GM19372 (cell line): ENCODE measurements around the gene COL27A1.

Experiments used
- ATAC-seq: cut with Tn5 transposase; IDR thresholded peaks from one replicate; pipeline ENCODE4 v1.9.1; 2021; ENCODE audit warnings: mild to moderate bottlenecking, low read depth, moderate library complexity; ENCODE audit not compliant: unreplicated experiment

The COL27A1 gene

DNA sequence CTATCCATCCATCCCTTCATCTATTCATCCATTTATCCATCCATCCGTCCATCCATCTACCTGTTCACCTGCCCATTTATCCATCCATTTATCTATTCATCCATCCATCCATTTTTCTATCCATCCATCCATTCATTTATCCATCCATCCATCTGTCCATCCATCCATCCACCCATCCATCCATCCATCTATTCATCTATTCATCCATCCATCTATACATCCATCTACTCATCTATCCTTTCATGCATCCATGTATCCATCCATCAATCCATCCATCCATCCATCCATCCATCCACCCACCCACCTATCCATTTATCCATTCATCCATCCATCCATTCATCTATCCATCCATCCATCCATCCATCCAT, 10.8 kb downstream of the COL27A1 start:
- no peak for ATAC-seq

DNA sequence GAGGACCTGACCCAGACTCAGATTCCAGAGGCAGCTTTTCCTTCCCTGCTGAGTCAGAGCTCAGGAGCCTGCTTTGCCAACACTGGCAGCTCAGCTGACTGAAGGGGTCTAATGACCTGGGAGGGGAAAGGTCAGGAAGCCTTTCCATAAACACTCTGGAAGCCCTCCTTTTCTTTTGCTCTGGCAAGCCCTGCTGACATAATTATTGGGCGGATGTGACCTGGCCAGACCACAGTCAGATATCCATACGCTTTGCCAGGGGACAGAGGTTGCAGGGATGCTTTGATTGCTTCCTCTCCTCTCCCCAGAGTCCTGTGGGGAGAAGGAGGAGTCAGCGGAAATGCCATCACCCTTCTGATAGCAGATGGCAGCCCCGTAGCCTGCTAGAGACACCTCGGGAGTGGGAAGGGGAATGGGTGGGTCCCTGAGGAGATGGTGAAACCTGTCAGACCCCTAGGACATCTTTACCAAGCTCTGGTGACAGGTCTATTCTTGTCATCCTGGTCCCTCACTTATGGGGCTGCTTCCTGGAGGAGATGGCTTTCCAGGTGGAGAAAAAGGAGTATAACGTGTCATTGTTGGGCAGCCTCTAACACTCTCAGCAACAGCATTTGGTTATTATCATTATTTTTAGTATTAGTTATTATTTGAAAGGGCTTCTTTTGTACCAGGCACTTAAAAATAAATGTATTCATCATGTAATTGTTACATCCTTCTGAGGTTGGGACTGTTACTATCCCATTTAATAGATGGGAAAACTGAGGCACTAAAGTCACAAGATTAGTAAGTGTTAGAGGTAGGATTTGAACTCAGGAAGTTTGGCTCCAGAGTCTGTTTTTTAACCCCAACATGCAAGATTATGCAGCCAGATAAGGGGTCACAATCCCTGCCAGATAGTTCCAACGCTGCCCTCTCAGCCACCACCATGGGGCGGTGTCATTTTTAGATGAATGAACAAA, 11.6 kb downstream of the COL27A1 start:
- no peak for ATAC-seq

DNA sequence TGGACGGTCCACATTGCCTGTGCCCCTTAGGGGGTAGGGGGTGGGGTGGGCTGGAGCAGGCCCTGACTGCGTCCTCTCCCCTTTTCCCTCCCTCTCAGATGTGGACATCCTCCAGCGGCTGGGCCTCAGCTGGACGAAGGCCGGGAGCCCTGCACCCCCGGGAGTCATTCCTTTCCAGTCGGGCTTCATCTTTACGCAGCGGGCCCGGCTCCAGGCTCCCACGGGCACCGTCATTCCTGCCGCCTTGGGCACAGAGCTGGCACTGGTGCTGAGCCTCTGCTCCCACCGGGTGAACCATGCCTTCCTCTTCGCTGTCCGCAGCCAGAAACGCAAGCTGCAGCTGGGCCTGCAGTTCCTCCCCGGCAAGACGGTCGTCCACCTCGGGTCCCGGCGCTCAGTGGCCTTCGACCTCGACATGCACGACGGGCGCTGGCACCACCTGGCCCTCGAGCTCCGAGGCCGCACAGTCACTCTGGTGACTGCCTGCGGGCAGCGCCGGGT, 12.3 kb downstream of the COL27A1 start:
- ATAC-seq = no peak

GRCh38 chr9:114168281-114169028, 13.1 kb downstream of the COL27A1 start:
- no peak for ATAC-seq

- no peak for ATAC-seq
Observed at GRCh38 chr9:114169029-114169951, 14.0 kb downstream of the COL27A1 start.

DNA sequence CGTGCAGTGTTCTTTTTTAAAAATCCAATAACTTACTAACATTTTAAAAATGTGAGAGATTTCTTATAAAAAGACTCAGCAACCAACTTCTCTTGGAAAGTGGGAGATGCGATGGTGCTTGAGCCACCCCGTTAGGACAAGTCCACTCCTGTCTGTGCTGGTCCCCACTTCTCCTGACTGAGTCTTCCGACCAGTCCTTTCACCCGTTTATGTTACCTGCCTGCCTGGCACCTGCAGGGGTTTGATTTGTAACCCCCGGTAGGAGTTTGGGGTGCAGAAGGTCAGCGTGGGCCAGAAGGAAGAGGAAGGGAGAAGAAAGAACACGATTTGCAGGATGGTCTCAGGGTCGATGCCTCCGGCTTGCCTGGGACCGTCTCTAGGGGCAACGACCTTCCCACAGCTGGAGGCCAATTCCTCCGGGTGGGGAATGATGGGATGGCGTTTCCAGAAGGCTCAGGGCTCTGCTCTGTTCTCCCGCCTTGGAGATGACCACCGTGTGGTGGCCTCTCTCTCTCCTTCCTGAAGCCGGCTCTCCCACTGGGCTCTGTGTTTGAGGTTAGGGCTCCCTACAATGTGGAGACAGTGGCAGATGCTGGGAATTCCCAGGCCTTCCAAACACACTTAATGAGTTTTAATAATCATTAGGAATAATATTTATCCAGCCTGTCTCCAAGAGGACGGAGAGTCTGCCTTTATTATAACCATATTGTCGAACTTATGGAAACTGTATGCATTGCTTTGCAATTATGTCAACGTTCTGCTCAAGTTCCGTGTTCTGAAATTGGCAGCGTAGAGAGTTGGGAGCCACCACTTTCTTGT, 14.8 kb downstream of the COL27A1 start:
- no peak for ATAC-seq

DNA sequence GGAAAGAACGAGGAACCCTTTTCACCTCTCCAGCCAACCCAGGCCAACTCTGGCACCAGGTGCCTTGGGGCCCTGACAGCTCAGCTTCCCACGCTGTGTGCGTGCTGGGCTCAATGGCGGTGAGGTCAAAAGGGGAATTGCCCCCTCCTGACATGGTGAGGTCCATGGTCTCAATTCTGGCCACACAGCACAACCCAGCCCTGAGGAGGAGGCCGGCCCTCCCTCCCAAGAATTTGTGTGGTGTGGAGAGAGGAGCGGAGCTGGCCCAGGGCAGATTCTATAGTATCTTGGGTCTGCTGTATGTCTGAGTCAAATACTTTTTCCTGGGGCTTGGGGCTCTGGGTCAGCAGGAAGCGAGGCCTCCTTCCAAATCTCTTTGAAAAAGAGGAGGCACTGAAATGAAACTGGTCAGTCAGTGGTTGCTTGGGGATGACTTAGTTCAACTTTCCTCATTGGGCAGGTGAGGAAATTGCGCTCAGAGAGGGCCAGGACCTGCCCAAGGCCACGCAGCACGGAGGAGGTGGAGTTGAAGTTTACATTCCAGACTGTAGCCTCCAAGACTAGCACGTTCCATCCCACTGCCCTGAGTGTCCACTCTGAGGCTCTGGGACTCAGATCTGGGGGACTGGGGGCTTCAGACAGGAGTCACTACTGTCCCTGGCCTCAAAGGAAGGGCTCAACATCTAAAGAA, 15.6 kb downstream of the COL27A1 start:
- ATAC-seq = no peak

DNA sequence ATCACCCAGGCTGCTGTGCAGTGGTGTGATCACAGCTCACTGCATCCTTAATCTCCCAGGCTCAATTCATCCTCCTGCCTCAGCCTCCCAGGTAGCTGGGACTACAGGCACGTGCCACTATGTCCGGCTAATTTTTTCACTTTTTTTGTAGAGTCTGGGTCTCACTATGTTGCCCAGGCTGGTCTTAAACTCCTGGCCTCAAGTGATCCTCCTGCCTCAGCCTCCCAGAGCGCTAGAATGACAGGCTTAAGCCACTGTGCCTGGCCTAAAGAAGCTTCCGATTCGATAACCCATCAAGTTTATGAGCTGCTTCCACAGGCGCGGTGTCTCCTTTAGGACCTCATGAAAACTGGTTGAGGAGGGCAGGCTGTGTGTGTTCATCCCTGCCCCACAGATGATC, 16.2 kb downstream of the COL27A1 start:
- ATAC-seq = no peak

GRCh38 chr9:114172981-114173833, 17.9 kb downstream of the COL27A1 start:
- ATAC-seq = no peak

DNA sequence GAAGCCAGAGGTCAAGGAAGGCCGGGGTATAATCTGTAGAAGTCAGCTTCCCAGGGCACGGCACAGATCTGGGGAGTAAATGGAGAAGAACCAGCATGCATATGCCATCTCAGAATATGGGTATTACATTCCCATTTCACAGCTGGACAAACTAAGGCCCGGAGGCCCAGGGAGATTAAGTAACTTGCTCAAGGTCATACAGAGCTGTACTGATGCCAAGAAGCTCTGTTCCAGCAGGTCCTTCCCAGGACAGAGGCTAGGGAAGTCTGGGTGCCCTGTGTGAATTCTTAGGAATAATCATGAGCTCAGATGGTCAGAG, 19.2 kb downstream of the COL27A1 start:
- ATAC-seq = no peak

GRCh38 chr9:114174876-114175771, 19.8 kb downstream of the COL27A1 start:
- no peak for ATAC-seq

- no peak for ATAC-seq
Observed at GRCh38 chr9:114176624-114177291, 21.4 kb downstream of the COL27A1 start.

- no peak for ATAC-seq
Observed at GRCh38 chr9:114177423-114178064, 22.2 kb downstream of the COL27A1 start.

DNA sequence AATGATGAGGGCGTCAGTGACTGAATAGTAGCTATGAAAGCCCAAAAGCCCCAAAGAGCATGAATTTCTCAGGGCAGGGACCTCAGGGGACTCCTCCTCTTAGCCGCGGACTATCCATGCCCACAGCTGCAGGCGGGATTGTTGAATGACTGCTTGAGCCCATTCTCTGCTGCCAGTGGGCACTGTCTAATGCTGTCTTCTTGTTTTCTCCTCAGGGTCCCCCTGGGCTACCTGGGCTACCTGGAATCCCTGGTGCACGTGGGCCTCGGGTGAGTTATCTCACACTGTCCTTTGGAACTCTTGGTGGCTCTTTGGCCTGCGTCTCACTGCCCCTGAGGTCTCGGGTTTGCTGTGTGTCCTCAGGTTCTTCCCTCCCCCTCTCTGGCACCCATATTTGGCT, 22.7 kb downstream of the COL27A1 start:
- no peak for ATAC-seq

DNA sequence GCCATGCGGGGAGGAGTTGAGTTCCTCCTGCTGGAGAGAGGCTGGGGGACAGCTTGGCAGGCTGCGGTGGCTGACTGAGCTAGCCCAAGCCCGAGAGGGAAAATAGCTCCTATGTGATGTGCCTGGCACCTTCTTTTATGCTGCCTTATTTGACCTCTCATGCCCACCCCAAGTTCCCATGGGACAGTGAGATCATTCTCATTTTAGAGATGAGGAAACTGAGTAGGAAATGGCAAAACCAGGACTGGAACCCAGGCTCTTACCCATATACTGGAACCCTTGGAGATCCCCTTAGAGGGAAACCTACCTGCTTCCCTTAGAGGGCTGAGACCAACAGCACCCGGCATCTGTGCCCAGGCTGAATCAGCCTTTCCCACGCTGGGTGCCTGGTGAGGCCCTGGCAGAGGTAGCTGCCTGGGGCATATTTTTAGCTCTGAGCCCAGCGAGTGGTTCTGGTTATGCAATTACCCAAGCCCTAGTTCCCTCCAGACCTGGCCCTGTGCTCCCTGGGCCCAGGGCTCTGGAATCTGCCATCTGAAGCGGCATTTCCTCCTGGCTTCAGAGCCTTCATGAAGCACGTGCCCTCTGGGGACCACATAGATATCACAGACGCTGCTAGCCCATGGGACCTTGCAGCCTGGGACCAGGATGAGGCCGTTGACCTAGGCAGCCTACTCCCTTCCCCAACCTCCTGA, 23.6 kb downstream of the COL27A1 start:
- ATAC-seq = no peak

DNA sequence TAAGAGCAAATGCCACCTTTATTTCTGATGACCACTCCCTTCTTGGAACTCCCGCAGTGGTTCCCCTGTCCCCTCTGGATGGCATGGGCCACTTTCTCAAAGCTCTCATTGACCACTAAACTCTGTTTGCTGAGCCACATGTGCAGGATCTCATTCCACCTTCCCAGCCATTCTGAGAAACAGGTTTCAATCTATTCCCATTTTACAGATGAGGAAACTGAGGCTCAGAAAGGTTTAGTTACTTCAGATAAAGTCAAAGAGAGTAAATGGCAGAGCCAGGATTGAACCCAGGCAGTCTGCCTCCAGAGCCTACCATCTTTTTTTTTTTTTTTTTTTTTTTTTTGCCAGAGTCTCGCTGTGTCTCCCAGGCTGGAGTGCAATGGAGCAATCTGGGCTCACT, 24.2 kb downstream of the COL27A1 start:
- ATAC-seq = no peak
